ENCODE data around the gene ATP9A.
"Not testable (repeated sequence)": the region's sequence is repeated elsewhere in the genome, so short reads cannot be mapped to it uniquely, and the experiment has no call there.

The ATP9A gene

DNA sequence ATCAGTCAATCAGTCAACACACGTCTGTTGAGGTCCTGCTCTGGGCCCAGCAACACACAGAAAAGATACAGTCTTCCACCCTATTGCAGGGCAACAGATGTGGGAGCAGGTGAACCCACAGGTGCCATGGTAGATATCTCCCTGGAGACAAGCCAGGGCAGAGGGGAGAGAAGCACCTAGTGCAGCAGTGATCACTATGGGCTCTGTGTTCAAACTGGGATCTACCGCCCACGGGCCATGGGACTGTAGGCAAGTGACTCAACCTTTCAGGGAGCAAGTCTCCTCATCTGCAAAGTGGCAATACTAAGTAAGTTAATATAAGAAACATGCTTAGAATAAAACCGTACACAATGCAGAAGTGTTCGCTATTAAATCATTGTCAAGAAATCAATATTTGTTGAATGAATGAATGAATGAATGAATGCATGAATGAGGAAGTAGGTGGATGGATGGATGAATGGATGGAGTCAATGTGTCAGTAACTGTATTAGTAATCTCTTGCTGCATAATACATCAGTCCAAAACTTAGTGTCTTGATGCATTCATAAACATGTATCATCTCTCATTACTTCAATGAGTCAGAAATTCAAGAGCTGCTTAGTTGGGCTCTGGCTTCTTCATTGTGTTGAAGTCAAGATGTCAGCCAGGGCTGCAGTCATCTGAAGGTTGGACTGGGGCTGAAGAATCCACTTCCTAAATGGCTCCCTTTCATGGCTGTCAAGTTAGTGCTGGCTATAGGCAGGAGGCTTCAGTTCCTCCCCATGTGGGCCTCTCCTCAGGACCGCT lies 193.7 kb downstream of the ATP9A start:
- peak; percentile 57 for ATAC-seq
- Mint-ChIP-seq H3K9me3 (peaks cover 5 to 6% of the 10 kb centered on the region in 2 donors), H3K4me3 (no peak overlapping the region), H3K27ac (no peak overlapping the region), H3K4me1 (no peaks in the 10 kb centered on the region), H3K27me3 (peaks cover 9% of the 10 kb centered on the region)
- no peak for DNase-seq

- ATAC-seq, result no peak
- Mint-ChIP-seq H3K9me3 (peaks cover 5 to 8% of the 10 kb centered on the region in 2 donors), H3K4me3 (no peak overlapping the region), H3K27me3 (peaks cover 9% of the 10 kb centered on the region), H3K4me1 (no peaks in the 10 kb centered on the region), H3K27ac (peak overlapping the region in 1 of 2 donors; percentile 17)
- DNase-seq, result no peak
Observed at GRCh38 chr20:51573576-51574243, 194.5 kb downstream of the ATP9A start.

GRCh38 chr20:51571460-51571794 lies 196.8 kb downstream of the ATP9A start:
- no peak for DNase-seq
- H3K4me1 Mint-ChIP-seq, result no peaks in the 10 kb centered on the region

DNA sequence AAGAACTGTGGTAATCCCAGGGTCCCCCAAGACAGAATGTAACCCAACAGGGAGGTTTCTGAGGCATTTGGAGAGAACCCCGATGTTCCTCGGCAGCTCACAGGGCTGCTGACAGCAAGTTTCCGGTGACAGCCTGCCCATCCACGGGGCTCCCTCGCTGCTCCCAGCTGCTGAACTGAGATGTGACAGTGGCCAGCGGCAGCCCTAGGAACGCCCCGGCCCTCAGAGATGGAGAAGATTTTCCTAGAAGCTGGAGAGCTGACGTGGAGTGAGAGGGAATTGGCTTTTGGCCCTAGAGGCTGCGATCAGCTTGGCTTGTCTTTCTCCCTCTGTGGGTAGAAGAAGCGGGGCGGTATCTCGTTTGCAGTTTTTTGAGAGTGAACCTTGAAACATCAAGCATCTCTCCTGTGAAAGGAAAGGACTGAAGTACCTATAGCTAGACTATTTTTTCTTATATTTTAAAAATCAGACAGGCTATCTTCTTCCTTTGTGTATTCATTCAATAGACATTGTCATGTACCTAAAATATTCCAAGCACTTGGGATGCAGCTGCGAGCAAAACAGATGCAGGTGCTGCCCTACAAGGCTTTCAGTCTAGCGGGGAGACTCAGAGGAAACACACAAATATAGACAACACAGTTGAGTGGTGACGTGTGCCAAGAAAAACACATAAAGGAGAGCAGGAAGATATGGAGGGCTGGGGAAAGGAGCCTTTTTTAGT lies 197.3 kb downstream of the ATP9A start:
- Mint-ChIP-seq H3K27me3 (peaks cover 13% of the 10 kb centered on the region), H3K4me1 (no peaks in the 10 kb centered on the region), H3K4me3 (no peak overlapping the region), H3K27ac (peak overlapping the region in 1 of 2 donors; percentile 80), H3K9me3 (peaks cover 14 to 15% of the 10 kb centered on the region in 2 donors)
- ATAC-seq (no peak), DNase-seq (no peak)

More at GRCh38 chr20:51571460-51571794, 196.8 kb downstream of the ATP9A start:
- Mint-ChIP-seq H3K27me3 (peaks cover 9% of the 10 kb centered on the region), H3K27ac (no peak overlapping the region), H3K4me3 (no peak overlapping the region), H3K9me3 (peaks cover 14 to 15% of the 10 kb centered on the region in 2 donors)
- no peak for ATAC-seq

DNA sequence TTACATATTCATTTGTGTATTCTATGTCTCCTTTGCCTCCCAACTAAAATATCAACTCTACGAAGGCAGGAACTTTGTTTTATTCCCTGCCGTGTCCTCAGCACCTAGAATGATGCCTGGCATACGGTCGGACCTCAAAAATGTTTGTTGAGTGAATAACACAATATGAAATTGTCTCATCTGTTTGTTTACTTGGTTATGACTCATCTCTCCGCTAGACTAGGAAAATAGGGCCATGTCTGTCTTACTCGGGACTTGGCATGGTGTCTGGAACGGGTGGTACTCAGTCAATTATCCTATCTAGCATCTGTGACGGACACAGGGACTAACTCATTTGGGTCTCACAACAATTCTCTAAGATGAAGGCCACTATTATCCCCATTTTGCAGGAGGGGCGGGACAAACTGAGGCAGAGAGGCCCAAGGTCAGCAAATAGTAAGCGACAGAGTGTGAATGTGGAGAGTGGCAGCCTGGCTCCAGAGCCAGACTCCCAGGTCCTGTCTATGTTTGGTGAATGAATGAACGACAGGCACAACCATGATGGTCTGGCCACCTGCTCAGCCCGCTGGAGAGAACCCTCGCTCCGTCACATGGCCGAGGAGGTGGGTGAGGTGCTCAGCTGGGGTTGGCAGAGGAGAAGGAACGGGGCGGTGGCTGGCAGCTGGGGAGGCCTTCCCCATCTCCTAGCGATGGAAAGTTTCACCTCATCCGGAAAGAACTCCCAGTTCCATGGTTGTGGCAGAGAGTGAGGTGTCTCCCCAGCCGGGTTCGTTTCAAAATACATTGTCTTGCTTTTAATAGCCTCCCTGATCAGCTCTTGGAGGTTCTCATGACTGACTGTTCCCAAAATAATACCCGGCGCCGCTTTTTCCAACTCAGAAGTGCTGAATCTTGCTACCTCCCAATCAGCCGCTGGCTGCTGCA lies 198.1 kb downstream of the ATP9A start:
- H3K27me3 Mint-ChIP-seq, result peaks cover 16% of the 10 kb centered on the region
- H3K4me3 Mint-ChIP-seq, result no peak overlapping the region
- ATAC-seq, result no peak
- no peak overlapping the region for H3K27ac Mint-ChIP-seq
- H3K9me3 Mint-ChIP-seq, result peaks cover 14 to 15% of the 10 kb centered on the region in 2 donors
- no peaks in the 10 kb centered on the region for H3K4me1 Mint-ChIP-seq
- no peak for DNase-seq

DNA sequence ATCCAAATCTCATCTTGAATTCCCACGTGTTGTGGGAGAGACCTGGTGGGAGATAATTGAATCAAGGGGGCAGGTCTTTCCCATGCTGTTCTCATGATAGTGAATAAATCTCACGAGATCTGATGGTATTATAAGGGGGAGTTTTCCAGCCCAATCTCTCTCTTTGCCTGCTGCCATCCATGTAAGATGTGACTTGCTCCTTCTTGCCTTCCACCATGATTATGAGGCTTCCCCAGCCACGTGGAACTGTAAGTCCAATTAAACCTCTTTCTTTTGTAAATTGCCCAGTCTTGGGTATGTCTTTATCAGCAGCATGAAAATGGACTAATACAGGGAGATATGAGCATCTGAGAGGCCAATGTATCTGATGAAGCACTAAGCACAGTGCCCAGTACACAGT lies 199.7 kb downstream of the ATP9A start:
- not testable (repeated sequence) for DNase-seq, H3K4me1 Mint-ChIP-seq, ATAC-seq, H3K4me3 Mint-ChIP-seq
- Mint-ChIP-seq H3K27ac (peak overlapping the region in 1 of 2 donors; percentile 15), H3K9me3 (peaks cover 14 to 15% of the 10 kb centered on the region in 2 donors), H3K27me3 (peaks cover 25% of the 10 kb centered on the region)

GRCh38 chr20:51567622-51568021 lies 200.6 kb downstream of the ATP9A start:
- ATAC-seq (no peak), DNase-seq (no peak)
- Mint-ChIP-seq H3K9me3 (peaks cover 14 to 15% of the 10 kb centered on the region in 2 donors), H3K4me3 (no peak overlapping the region), H3K27ac (no peak overlapping the region), H3K27me3 (peaks cover 34% of the 10 kb centered on the region), H3K4me1 (peaks cover 16% of the 10 kb centered on the region)

DNA sequence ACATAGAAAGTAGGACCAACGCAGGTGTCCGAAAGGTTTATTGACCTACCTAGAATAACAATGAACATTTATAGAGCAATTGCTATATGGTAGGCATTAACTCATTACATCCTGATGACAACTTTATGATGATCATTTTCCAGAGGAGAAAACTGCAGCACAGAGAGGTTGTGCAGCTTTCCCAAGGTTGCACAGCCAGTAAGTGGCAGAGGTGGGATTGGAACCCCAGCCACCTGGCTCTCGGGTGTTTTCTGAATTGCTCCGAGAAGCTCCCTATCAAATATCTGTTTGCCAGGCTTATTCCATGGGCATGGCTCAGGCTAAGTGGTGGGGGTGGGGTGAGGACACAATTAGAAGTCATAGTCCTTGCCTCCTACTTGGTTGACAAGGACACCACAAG lies 201.6 kb downstream of the ATP9A start:
- no peak overlapping the region for H3K27ac Mint-ChIP-seq
- ATAC-seq (no peak), DNase-seq (no peak)
- no peak overlapping the region for H3K4me3 Mint-ChIP-seq
- peaks cover 44% of the 10 kb centered on the region for H3K27me3 Mint-ChIP-seq
- H3K4me1 Mint-ChIP-seq, result peaks cover 26% of the 10 kb centered on the region
- H3K9me3 Mint-ChIP-seq, result peaks cover 14 to 15% of the 10 kb centered on the region in 2 donors

- ATAC-seq (no peak), DNase-seq (no peak)
- Mint-ChIP-seq H3K9me3 (peaks cover 8 to 10% of the 10 kb centered on the region in 2 donors), H3K4me3 (no peak overlapping the region), H3K4me1 (peaks cover 36% of the 10 kb centered on the region), H3K27me3 (peaks cover 47% of the 10 kb centered on the region), H3K27ac (no peak overlapping the region)
Observed at GRCh38 chr20:51565298-51566144, 202.7 kb downstream of the ATP9A start.

DNA sequence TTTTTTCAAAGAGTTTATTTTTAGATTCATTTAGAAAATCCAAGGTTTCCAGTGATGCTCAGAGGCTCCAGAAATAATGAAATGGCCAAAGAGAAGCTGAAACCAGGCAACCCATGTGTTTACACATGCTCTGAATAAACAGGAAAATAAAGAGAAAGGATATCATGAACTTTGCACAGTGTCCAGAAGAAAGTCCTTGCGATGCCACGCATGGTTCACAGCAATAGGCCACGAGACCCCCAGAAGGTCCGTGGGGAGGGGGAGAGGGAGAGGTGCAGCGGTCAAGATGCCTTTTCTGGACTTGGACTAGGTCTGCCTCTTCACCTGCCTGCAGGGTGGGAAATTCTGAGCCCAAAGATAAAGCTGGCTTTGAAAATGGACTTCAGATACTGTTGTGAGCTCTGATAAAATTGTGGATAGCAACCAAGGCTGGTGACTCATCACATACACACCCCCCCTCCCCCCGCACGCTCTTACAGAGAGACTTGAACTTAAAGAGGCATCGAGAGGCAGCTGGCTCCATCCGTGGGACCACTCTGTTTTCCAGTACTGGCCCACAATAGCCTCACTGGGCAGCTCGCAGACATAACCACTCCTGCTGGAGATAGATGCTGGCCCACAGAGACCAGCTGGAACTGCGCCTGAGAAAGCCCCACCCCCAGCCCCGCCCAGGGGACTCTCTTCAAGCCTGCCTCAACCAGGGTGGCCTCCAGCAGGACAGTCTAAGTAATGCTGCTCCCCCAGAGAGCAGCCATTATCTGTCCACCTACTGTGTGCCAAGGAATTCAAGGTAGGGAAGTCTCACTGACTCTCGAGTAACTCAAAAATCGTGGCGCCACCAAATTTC lies 204.5 kb downstream of the ATP9A start:
- DNase-seq, result peak in 1 of 2 donors; percentile 14
- Mint-ChIP-seq H3K9me3 (peaks cover 6 to 10% of the 10 kb centered on the region in 2 donors), H3K27me3 (peaks cover 64% of the 10 kb centered on the region), H3K27ac (peak overlapping the region in 1 of 2 donors; percentile 76), H3K4me1 (peaks cover 39% of the 10 kb centered on the region), H3K4me3 (peak overlapping the region in 1 of 2 donors; percentile 76)
- peak; percentile 48 for ATAC-seq

DNA sequence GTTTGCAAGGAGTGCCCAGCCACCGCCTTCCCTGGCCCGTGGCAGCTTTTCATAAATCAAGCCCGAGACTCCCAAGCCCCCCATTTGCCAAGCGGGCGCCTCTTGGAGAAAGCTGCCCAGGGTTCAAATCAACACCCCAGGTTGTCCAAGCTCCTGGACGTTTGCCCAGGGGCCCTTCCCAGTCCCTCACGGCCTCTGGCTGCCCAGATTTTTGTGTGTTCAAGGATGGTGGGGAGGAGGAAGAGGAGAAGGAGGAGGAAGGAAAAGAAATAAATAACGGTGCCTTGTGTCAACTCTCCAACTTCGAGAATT lies 205.1 kb downstream of the ATP9A start:
- Mint-ChIP-seq H3K27me3 (peaks cover 64% of the 10 kb centered on the region), H3K4me1 (peaks cover 39% of the 10 kb centered on the region), H3K4me3 (peak overlapping the region; percentile 75 to 76)

GRCh38 chr20:51562332-51563173 lies 205.6 kb downstream of the ATP9A start:
- Mint-ChIP-seq H3K4me1 (peaks cover 39% of the 10 kb centered on the region), H3K27ac (no peak overlapping the region), H3K4me3 (peak overlapping the region; percentile 75 to 76), H3K27me3 (peaks cover 70% of the 10 kb centered on the region), H3K9me3 (no peaks in the 10 kb centered on the region)
- ATAC-seq (peak; percentile 71), DNase-seq (peak; percentile 19 to 25)

More for the DNA sequence above, 205.1 kb downstream of the ATP9A start:
- Mint-ChIP-seq H3K27ac (no peak overlapping the region), H3K9me3 (peaks cover under 1 to 4% of the 10 kb centered on the region in 2 donors)
- no peak for ATAC-seq
- DNase-seq, result no peak

DNA sequence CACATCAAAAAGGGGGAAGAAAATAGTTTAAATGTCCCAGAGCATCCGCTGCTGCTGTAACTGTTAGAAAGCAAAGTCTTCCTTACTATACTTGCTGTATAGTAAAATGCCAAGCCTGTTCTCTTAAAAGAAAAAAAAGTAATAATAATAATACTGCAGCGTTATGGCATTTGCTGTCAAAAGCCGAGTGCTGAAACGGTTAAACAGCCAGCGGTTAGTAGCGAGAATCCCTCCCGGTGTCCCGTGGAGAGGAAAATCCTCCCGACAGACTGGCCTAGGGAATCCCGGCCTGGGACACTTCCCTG lies 206.2 kb downstream of the ATP9A start:
- H3K4me1 Mint-ChIP-seq, result peaks cover 39% of the 10 kb centered on the region
- H3K4me3 Mint-ChIP-seq, result peak overlapping the region; percentile 75 to 76
- peaks cover 76% of the 10 kb centered on the region for H3K27me3 Mint-ChIP-seq
- H3K9me3 Mint-ChIP-seq, result no peaks in the 10 kb centered on the region
- DNase-seq (no peak), ATAC-seq (peak; percentile 32)
- H3K27ac Mint-ChIP-seq, result no peak overlapping the region
